GM18867 (cell line): ENCODE measurements around the gene GABRB1.

Experiments
- ATAC-seq: cut with Tn5 transposase; IDR thresholded peaks from one replicate; pipeline ENCODE4 v1.9.1; 2021; ENCODE audit warnings: mild to moderate bottlenecking, moderate library complexity; ENCODE audit not compliant: unreplicated experiment

Gene GABRB1

GRCh38 chr4:47463235-47463956 is 432.0 kb downstream of the GABRB1 start, which contains the start of gene COMMD8:
Gene COMMD8, minus strand, starts transcription at chr4:47463702. Its CDS starts 51 bp downstream, at chr4:47463651.
- peak; percentile 93 for ATAC-seq

GRCh38 chr4:47465004-47465403 is 433.6 kb downstream of the GABRB1 start:
- ATAC-seq, result no peak

GRCh38 chr4:47466056-47466785 is 434.9 kb downstream of the GABRB1 start:
- no peak for ATAC-seq

- ATAC-seq, result no peak
Observed at GRCh38 chr4:47468706-47469365, 437.5 kb downstream of the GABRB1 start.

GRCh38 chr4:47469951-47470350 is 438.6 kb downstream of the GABRB1 start:
- ATAC-seq, result no peak

- no peak for ATAC-seq
Observed at GRCh38 chr4:47471064-47471463, 439.7 kb downstream of the GABRB1 start.

- ATAC-seq, result no peak
Observed at GRCh38 chr4:47471591-47471990, 440.2 kb downstream of the GABRB1 start.

- ATAC-seq, result no peak
Observed at GRCh38 chr4:47473141-47473750, 441.9 kb downstream of the GABRB1 start.

GRCh38 chr4:47474799-47475198 is 443.4 kb downstream of the GABRB1 start:
- ATAC-seq, result no peak

- ATAC-seq, result no peak
Observed at GRCh38 chr4:47475411-47475810, 444.0 kb downstream of the GABRB1 start.
